Calu3 (cell line): Measurements from ENCODE around the gene NDNF. TPM values are rescaled to one million over a fixed set of nuclear protein-coding genes. Genes with fewer than 3 reads are reported as not detected.

Experiments
- Bru-seq: library from RNA; stranded (reverse); fragments of 400-500 nt; gene quantifications from one replicate; lab custom pipeline; 2021; lab: Mats Ljungman, UMichigan
- BruChase-seq, 2 experiments: library from RNA; stranded (reverse); fragments of 400-500 nt; gene quantifications; one replicate each; lab custom pipeline; 2021; lab: Mats Ljungman, UMichigan
- BruUV-seq: library from RNA; stranded (reverse); fragments of 400-500 nt; replicated peaks from 2 replicates; lab custom pipeline; 2021; lab: Mats Ljungman, UMichigan
- CTCF ChIA-PET: fragments of 300-600 bp; sonication (Branson Sonifier 250); formaldehyde crosslinking; loops from one replicate; lab custom pipeline; 2022; ENCODE audit warnings: antibody characterized with exemption; lab: Charles Lee
- DNase-seq: peaks from one replicate; pipeline ENCODE4 v3.0.0; 2022
- H3K27ac Mint-ChIP-seq: one replicate; pipeline ENCODE4 v1.8.0; 2022; ENCODE audit warnings: mixed read lengths; ENCODE audit not compliant: unreplicated experiment
- H3K27me3 Mint-ChIP-seq: one replicate; pipeline ENCODE4 v1.8.0; 2022; ENCODE audit warnings: mixed read lengths; ENCODE audit not compliant: unreplicated experiment
- H3K36me3 Mint-ChIP-seq: one replicate; pipeline ENCODE4 v1.8.0; 2022; ENCODE audit warnings: mild to moderate bottlenecking, moderate library complexity, mixed read lengths; ENCODE audit not compliant: insufficient read depth, unreplicated experiment
- H3K4me1 Mint-ChIP-seq: one replicate; pipeline ENCODE4 v1.8.0; 2022; ENCODE audit warnings: mild to moderate bottlenecking, low read depth, mixed read lengths; ENCODE audit not compliant: unreplicated experiment
- H3K4me3 Mint-ChIP-seq: one replicate; pipeline ENCODE4 v1.8.0; 2022; ENCODE audit warnings: mild to moderate bottlenecking, low read depth, moderate library complexity, mixed read lengths; ENCODE audit not compliant: unreplicated experiment
- H3K9me3 Mint-ChIP-seq: one replicate; pipeline ENCODE4 v1.8.0; 2022; ENCODE audit warnings: low read depth, mixed read lengths; ENCODE audit not compliant: unreplicated experiment
- CTCF ChIP-seq: fragments of 200-600 bp; IDR thresholded peaks from one replicate; pipeline ENCODE4 v1.8.0; 2022; ENCODE audit warnings: antibody characterized with exemption; ENCODE audit not compliant: unreplicated experiment
- intact Hi-C: fragments of 100-400 bp; cut with micrococcal nuclease; formaldehyde crosslinking; loops from one replicate; pipeline ENCODE4 v1.10.0; 2022; ENCODE audit not compliant: unreplicated experiment
- long read RNA-seq: library from polyadenylated mRNA; stranded (forward); transcript quantifications from one replicate; pipeline ENCODE4 v2.0.0, GENCODE V29; 2022
- total RNA-seq: library from RNA; stranded (reverse); gene quantifications from 2 replicates; pipeline ENCODE4 v1.2.3, GENCODE V29; 2022

Gene NDNF
- 0.29 and 0.66 TPM in 2 replicates for total RNA-seq
- percentile 15 among the genes with signal in this experiment for Bru-seq, nascent RNA
- percentile 18 among the genes with signal in this experiment for BruChase-seq, experiment 1, labeled RNA remaining after a 6-hour chase
- BruChase-seq, experiment 2, labeled RNA remaining after a 2-hour chase, result percentile 14 among the genes with signal in this experiment
- long read RNA-seq, partial matches to known transcripts, result 0 of 1 reads
- long read RNA-seq, other reads (novel, unspliced or antisense), result 0 of 1 reads

DNA sequence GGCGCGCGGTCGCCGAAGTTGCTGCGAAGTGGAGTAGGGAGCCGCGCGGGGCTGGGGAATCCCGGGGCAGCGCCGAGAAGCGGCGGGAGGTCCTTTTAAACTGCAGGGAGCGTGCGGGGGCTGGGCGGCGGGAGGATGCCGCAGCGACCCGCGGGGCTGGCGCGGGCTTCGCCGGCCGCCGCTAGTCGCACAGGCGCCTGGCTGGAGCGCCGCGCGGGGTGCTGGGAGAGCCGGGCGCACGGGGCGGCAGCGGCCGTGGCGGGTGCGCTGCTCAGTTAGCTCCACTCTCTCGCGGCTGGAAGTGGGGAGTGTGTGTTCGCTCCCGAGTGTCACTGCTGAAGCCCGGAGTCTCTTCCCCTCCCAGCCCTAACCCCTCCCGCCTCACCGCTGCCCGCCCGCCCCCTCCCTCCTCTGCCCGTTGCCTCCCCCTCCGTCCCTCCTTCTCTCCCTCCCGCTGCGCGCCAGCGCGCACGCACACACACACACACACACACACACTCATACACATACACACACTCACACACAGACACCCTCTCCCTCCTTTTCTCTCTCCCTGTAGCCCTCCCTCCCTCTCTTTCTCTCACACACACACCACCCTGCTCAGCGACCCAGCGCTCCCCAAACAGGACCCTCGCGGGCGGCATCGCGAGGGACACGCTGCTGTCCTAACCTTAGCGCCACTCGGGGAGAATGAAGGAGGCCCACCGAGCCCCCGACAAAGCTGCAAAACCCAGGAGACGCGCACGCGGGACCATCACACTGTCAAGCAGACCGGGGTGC lies at the start of gene NDNF:
NDNF (minus strand) TSS at position 312 of the 780 bp plus-strand sequence. CDS start 26,698 bp downstream, outside the sequence.
- no TSS peak for BruUV-seq
- H3K4me3 Mint-ChIP-seq, result peak within 1 kb of the TSS; percentile 87
- H3K27me3 Mint-ChIP-seq, result no peaks in the 10 kb centered on the region
- H3K9me3 Mint-ChIP-seq, result no peaks in the 10 kb centered on the region
- peak; percentile 19 for DNase-seq
- H3K27ac Mint-ChIP-seq, result peak within 1 kb of the TSS; percentile 36
- no peak for TF ChIP-seq CTCF
- peaks cover 19% of the 10 kb centered on the region for H3K4me1 Mint-ChIP-seq
- peaks cover 31% of the 10 kb centered on the region for H3K36me3 Mint-ChIP-seq
- intact Hi-C loops, result no loop called here
- CTCF ChIA-PET, result no interaction called here

GRCh38 chr4:121119715-121120114 lies 47.4 kb upstream of the NDNF start:
- no peak overlapping the region for H3K4me3 Mint-ChIP-seq
- TF ChIP-seq CTCF, result no peak
- no peak for DNase-seq
- H3K27ac Mint-ChIP-seq, result no peak overlapping the region
- intact Hi-C loops, result no loop called here
- H3K4me1 Mint-ChIP-seq, result no peaks in the 10 kb centered on the region
- no peaks in the 10 kb centered on the region for H3K36me3 Mint-ChIP-seq
- CTCF ChIA-PET, result no interaction called here
- peaks cover 2% of the 10 kb centered on the region for H3K9me3 Mint-ChIP-seq
- H3K27me3 Mint-ChIP-seq, result no peaks in the 10 kb centered on the region
- no TSS peak for BruUV-seq

- H3K27ac Mint-ChIP-seq, result no peak overlapping the region
- CTCF ChIA-PET, result no interaction called here
- no peak for DNase-seq
- intact Hi-C loops, result no loop called here
- no peak overlapping the region for H3K4me3 Mint-ChIP-seq
- TF ChIP-seq CTCF, result no peak
- H3K36me3 Mint-ChIP-seq, result no peaks in the 10 kb centered on the region
- no peaks in the 10 kb centered on the region for H3K4me1 Mint-ChIP-seq
- peaks cover 2% of the 10 kb centered on the region for H3K9me3 Mint-ChIP-seq
- no peaks in the 10 kb centered on the region for H3K27me3 Mint-ChIP-seq
- BruUV-seq, result no TSS peak
These were observed 46.0 kb upstream of the NDNF start for GRCh38 chr4:121118344-121118743.

DNA sequence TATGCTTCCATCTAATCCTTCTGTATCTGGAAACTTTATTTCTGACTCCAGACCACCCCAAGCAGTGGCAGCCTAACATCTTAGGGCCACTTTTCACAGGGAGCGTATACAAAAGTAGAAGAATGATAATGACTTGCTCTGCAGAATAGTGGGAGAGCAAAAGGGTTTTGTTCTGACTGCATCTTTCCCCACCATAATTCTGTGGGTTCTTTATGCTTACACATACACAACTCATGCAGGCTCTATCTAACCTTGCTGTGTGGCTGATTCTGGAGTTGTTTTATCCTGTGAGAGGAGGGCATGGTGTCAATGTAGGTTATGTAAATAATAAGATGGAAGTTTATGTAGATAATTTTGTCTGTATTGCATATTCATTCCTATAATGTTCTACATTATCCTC lies 42.4 kb upstream of the NDNF start:
- H3K9me3 Mint-ChIP-seq, result no peaks in the 10 kb centered on the region
- no TSS peak for BruUV-seq

More for the DNA sequence above, 42.4 kb upstream of the NDNF start:
- DNase-seq, result no peak
- intact Hi-C loops, result loop anchor here (5.0 kb wide), 1 partner anchor 397 kb away; no protein-coding TSS in a partner anchor
- Mint-ChIP-seq H3K4me1 (no peaks in the 10 kb centered on the region), H3K4me3 (no peak overlapping the region), H3K27me3 (no peaks in the 10 kb centered on the region), H3K27ac (no peak overlapping the region), H3K36me3 (no peaks in the 10 kb centered on the region)
- CTCF ChIA-PET, result no interaction called here
- TF ChIP-seq CTCF, result no peak
